NCI-H2107 treated with DMSO at 0.1 percent for 48 hours (cell line): ENCODE measurements around the gene CPNE5.

Experiments used
- DNase-seq: peaks from one replicate; lab custom pipeline; 2025; ENCODE audit not compliant: unreplicated experiment; lab: John Stamatoyannopoulos, UW

The CPNE5 gene

DNA sequence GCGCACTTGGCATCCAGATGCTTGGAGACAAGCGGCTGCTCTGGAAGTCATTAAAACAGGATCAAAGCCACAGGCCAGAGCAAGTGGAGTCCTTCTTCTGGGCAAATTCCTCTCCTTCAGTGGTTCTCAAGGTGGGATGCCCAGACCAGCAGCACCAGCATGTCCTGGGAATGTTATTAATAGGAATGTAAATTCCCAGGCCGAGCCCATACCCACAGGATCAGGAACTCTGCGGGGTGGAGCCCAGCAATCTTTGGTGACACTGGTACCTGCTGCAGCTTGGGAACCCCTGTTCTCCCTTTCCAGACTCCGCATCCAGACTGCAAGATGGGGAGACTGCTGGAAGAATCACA, 44.6 kb downstream of the CPNE5 start:
- no peak for DNase-seq

DNA sequence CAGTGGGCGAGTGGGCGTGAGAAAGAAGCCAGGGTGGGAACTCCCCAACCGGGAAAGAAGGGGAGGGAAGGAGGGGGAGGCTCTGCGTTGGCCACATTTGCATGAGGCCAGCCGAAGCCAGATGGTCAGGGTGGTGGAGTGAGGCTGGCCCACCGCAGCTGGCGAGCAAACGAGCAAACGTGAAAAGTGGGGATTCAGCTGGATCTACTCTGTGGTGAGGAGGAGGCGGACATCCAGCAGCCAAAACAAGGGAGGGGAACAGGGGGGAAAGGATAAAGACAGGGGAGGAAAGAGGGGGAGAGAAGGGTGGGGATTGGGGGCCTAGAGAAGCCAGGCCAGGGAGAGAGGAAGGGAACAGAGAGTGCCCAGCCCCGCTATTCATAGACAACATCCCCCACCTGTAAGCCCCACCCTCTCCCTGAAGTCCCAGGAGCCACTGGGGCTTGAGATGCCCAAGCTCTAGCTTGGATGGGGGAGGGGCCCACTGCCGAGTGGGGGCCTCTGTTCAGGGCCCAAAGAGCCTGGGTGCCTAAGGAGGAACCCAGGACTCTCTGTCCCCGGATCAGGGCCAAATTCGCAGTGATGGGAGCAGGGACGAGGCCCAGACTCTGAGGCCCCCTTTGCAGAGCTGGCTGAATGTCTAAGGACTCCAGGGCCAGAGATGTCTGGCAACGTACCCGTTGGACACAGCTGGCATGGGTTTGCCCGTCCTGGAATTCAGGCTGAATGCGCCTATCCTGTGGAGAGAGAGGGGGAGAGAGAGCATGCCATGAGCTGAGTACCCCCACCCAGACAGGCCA, 45.1 kb downstream of the CPNE5 start:
- DNase-seq = no peak

- DNase-seq = no peak
Measured at GRCh38 chr6:36793296-36793912, 45.8 kb downstream of the CPNE5 start.

DNA sequence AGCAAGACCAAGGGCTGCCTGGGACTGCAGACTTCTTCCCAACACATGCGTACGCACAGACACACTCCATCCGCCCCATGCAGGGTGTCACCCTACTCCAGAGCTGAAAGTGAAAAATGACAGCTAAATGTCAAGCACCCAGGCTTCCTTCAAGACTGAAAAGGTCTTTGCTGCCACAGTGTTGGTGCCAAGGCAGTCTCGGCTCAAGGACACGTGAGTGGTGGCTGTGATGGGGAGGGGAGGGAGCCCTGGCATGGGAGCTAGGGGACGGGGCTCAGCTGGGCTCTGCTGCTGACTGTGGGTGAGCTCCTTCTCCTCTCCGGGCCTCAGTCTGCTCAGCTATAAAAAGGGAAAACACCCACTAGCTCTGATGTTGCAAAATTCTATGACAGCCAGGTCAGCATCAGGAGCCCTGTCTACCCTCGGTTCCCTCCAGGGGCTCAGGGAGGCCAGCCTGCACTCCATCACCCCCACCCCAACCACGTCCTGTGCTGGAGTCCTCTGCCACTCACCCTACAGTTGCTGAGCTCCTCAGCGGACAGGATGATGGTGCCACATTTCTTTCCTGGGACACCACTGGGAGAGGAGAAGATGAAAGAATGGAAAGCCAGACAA, 47.6 kb downstream of the CPNE5 start:
- DNase-seq = no peak

DNA sequence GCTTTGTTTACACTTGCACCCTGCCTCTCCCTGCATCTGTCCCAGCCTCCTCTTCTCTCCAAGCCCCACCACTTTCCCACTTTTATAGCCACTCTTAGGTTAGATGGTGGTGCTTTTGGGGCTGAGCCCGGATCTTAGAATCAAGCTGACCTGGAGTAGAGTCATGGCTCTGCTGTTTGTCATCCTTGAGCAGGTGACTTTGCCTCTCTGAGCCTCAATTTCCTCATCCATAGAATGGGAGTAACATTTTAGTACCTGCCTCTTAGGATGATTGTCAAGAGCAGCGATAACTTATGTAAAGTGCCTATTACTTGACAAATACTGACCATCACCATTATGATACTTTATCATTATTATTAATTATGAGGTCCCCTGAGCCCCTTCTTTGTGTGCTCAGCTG, 48.2 kb downstream of the CPNE5 start:
- no peak for DNase-seq

GRCh38 chr6:36788768-36789167, 50.5 kb downstream of the CPNE5 start:
- no peak for DNase-seq

- no peak for DNase-seq
Measured at GRCh38 chr6:36788186-36788585, 51.1 kb downstream of the CPNE5 start.

DNA sequence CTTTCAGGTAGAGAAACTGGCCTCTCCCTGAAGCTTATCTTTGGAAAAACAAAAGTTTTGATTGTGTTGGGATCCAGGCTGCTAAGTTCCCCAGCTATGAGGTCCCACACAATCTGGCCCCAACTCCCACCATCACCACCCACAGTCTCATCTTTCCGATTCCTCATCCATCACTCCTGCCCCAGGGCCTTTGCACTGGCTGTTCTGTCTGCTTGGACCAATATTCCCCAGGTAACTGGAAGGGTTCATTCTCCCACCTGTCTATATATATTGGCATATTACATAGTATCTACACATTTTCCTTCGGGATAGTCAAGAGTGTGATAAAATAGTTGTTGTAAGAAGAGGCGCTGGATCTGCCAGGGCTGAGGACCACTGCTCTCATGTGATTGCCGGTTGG, 52.0 kb downstream of the CPNE5 start:
- no peak for DNase-seq

DNA sequence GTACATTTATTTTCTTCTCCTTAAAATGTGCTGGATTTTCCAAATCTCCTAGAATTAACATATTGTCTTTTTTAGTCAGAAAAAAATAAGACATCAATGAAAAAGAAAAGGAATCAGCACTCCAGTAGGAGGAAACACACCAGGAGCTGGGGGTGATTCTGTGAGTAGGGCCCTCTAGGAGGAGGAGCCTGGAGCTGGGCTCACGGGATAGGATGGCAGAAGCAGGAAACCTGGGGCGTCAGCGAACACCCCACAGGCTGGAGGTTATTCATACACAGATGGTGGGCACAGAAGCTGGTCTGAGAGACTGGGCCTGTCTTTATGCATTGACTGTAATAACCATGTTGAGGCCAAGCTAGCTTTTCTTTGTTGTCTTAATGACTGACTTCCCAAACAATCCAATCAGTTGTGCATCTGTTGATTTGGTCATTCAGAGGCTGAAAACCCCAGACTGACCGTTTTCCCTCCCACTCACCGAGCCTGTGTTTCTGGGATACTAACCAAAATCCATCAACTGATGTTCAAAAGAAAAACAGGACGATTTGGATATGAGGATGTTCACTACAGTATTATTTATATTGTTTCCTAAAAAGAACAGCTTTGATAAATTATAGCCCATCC, 53.1 kb downstream of the CPNE5 start:
- DNase-seq = no peak

DNA sequence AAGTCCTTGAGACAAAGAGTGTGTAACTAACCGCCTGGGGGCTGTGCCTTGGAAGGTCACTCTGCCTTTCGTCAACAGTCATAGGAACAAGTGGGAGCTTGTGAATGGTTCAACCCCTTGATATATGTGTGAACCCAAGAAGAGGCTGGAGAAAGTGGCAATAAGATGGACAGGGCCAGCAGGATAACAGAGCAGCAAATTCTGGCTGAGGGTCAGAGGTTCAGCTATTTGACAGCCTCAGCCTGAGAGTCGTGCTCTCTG, 54.9 kb downstream of the CPNE5 start:
- no peak for DNase-seq

GRCh38 chr6:36783603-36784375, 55.5 kb downstream of the CPNE5 start:
- DNase-seq = no peak

- no peak for DNase-seq
Measured at GRCh38 chr6:36781669-36782068, 57.6 kb downstream of the CPNE5 start.

GRCh38 chr6:36780442-36781177, 58.6 kb downstream of the CPNE5 start:
- no peak for DNase-seq

DNA sequence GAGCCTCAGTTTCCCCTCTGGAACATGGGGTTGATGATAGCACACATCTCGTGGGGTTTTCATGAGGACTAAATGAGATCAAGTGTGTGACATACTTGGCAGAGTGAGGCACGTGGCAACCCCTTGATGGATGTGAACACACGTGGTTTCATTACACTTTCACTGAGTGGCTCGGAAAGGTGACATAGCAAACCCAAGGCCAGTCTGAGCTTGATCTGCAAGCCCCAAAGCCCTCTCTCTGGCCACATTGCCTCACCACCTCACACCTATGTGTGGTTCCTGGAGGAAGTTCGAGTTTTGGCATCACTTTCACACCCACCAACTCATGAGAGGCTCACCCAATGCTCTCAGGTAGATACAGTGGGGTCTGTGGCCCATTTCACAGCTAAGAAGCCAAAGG, 60.0 kb downstream of the CPNE5 start:
- DNase-seq = no peak

- no peak for DNase-seq
Measured at GRCh38 chr6:36777801-36778200, 61.4 kb downstream of the CPNE5 start.

- DNase-seq = no peak
Measured at GRCh38 chr6:36776167-36776566, 63.1 kb downstream of the CPNE5 start.

DNA sequence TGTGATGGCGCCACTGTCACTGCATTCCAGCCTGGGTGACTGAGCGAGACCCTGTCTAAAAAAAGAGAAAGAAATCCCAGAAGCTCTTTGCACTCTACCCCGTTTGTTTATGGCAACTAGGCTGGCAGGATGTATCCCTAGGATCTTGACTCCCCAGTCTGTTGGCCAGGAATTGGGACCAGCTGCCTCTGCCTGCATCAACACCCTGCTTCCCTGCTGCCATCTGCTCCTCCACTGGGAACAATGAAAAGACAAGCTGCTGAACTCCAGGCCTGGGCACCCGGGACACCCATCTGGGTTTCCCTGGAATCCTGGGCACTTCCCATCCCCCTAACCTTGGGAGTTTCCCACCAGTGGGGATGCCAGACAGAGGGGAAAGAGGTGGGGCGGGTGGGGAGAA, 64.9 kb downstream of the CPNE5 start:
- DNase-seq = no peak

DNA sequence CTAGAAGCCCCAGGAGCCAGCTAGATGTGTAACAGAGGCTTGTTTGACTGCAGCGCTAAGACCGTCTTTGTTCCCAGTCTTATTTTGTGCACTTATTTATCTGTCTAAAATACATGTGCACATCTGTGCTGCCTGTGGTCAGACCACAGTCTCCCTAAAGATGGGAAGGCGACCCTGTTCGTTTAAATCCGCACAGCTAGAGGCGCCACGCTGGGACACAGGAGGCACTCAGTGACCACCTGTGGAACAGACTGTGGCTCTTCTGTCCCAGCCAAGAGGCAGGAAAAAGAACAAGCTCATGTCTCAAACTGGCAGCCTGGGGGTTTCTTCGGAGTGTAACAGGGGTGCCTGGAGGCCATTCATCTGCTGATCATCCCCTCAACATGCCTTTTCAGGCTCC, 66.8 kb downstream of the CPNE5 start:
- DNase-seq = no peak

- no peak for DNase-seq
Measured at GRCh38 chr6:36771145-36771544, 68.1 kb downstream of the CPNE5 start.

GRCh38 chr6:36769676-36770499, 69.4 kb downstream of the CPNE5 start:
- no peak for DNase-seq
